Fibroblast of mammary gland (primary cell): Measurements from ENCODE around the gene VWC2L.

Experiments
- DNase-seq: peaks from one replicate; pipeline ENCODE4 v3.0.0-alpha.2; 2010; ENCODE audit warnings: low read depth
- H3K4me3 ChIP-seq: 2 replicates; pipeline ENCODE4 v1.5.1; 2011; ENCODE audit warnings: low read depth, mild to moderate bottlenecking, low read length, moderate library complexity; ENCODE audit not compliant: control insufficient read depth
- CTCF ChIP-seq: conservative IDR thresholded peaks from 2 replicates; pipeline ENCODE4 v1.5.1; 2011; ENCODE audit warnings: low read depth, low read length, inconsistent platforms; ENCODE audit not compliant: control insufficient read depth, insufficient read depth

VWC2L gene

DNA sequence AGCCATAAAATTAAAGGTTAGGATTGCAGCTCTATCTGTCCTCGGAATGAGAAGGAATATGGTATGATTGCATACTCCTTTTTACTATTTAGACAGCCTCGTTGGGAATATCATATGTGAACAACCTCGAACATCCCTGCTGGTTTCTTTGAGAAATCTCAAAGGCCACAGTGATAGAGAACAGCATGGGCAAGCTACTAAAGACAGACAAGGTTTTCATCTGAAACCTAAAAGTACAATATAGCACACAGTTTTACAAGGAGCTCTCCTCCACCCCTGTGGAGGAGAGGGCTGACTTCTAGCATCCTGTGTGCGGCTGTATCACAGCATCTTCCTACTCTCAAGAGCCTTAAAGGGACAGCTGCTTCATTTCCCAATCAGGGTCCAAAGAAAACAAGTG, 104.3 kb downstream of the VWC2L start:
- no peak for TF ChIP-seq CTCF
- no peak for DNase-seq
- H3K4me3 ChIP-seq: no peak overlapping the region

- no peak for DNase-seq
- H3K4me3 ChIP-seq: no peak overlapping the region
- no peak for TF ChIP-seq CTCF
Observed at GRCh38 chr2:214519258-214519818, 108.5 kb downstream of the VWC2L start.

DNA sequence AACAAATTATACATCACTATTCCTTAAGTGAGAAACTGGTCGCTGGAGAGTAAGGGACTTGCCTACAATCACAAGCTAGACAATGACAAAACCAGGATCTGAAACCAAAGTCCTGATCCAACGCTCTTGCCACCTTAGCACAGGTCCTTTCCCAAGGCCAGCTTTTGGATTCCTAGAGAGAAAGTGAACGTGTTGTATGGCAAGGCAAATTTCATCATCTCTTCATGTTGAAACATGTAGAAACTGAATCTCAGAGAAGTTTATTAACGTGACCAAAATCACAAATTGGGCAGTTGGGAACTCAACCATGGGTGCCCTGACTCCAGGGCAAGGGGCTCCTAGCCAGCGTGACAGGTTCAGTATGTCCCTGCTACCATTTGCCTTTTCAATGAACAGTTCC, 118.2 kb downstream of the VWC2L start:
- H3K4me3 ChIP-seq: no peak overlapping the region
- DNase-seq: no peak
- TF ChIP-seq CTCF: no peak

DNA sequence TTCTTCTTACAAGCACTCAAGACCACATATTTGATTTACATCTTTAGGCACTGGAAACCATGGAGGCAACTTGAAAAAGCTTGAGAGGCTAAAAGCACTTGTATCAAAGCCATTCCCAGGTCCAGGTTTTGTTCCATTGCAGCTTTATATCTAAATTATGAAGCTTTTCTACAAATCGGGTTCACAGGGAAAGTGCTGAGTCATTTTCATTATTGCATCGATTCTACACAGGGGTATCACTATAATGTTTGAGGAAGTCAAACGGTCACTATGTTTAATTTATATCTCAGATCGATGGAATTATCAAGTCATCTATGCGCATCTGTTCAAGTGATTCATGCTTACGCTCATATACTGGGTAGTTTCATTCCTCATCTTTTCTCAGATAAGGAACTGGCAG, 118.7 kb downstream of the VWC2L start:
- TF ChIP-seq CTCF: no peak
- no peak overlapping the region for H3K4me3 ChIP-seq
- no peak for DNase-seq

- no peak for DNase-seq
- no peak for TF ChIP-seq CTCF
- H3K4me3 ChIP-seq: no peak overlapping the region
Observed at GRCh38 chr2:214533541-214533940, 122.7 kb downstream of the VWC2L start.

DNA sequence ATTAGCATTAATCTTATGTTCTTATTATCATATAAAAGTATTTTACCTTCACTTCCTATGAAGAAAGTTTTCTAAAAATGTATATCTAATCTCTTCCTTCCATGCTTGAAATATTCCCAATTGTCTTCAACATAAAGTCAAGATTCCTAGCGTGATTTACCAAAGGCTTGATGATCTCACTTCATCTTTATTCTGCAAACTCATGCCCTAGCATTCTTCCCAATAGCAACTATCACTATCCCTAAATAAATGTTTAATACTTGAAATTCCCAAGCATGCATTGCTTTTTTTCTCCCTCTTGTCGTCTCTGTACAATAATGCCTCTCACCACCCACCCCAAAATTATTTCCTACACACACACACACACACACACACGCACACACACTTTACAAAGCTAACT, 125.8 kb downstream of the VWC2L start:
- no peak for DNase-seq
- TF ChIP-seq CTCF: no peak
- no peak overlapping the region for H3K4me3 ChIP-seq

DNA sequence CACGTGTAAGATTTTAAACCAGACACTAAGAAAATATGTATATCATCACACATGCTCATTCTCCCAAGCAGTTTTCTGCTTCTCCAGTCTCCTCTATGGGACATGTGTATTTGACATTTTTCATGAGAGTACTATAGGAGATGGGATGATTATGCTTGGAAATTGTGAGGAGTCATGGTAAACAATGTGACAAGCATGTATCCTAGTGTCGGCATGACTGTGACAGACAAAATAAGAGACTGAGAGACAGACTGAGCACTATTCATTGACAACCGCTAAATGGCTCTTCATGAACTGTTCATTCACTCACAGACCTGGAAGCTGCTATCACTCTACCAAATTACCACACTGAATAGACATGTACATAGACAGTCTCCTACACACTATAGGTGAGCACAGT, 127.1 kb downstream of the VWC2L start:
- DNase-seq: no peak
- no peak for TF ChIP-seq CTCF
- no peak overlapping the region for H3K4me3 ChIP-seq
